ENCODE results near the gene SPECC1L.

SPECC1L gene

GRCh38 chr22:24414523-24414922, 143.9 kb downstream of the SPECC1L start:
- no peak for DNase-seq (ENCODE audit: low spot score)

GRCh38 chr22:24414984-24415945, 144.6 kb downstream of the SPECC1L start:
- DNase-seq (ENCODE audit: low spot score): no peak

- DNase-seq (ENCODE audit: low spot score): no peak
These were observed 145.5 kb downstream of the SPECC1L start for GRCh38 chr22:24416095-24416494.

- DNase-seq (ENCODE audit: low spot score): no peak
These were observed 146.0 kb downstream of the SPECC1L start for GRCh38 chr22:24416611-24417010.

GRCh38 chr22:24417200-24417599, 146.6 kb downstream of the SPECC1L start:
- no peak for DNase-seq (ENCODE audit: low spot score)

GRCh38 chr22:24417901-24418641, 147.4 kb downstream of the SPECC1L start:
- DNase-seq (ENCODE audit: low spot score): no peak

- no peak for DNase-seq (ENCODE audit: low spot score)
These were observed 148.3 kb downstream of the SPECC1L start for GRCh38 chr22:24418786-24419474.

GRCh38 chr22:24419475-24419850, 148.8 kb downstream of the SPECC1L start:
- no peak for DNase-seq (ENCODE audit: low spot score)

- no peak for DNase-seq (ENCODE audit: low spot score)
These were observed 149.7 kb downstream of the SPECC1L start for GRCh38 chr22:24420072-24420976.

GRCh38 chr22:24420977-24421343, 150.3 kb downstream of the SPECC1L start:
- no peak for DNase-seq (ENCODE audit: low spot score)

GRCh38 chr22:24421428-24421931, 150.8 kb downstream of the SPECC1L start:
- DNase-seq (ENCODE audit: low spot score): peak; percentile 61

- DNase-seq (ENCODE audit: low spot score): no peak
These were observed 151.6 kb downstream of the SPECC1L start for GRCh38 chr22:24422102-24422665.

GRCh38 chr22:24423519-24424000, 152.9 kb downstream of the SPECC1L start:
- no peak for DNase-seq (ENCODE audit: low spot score)

GRCh38 chr22:24424001-24424900, 153.6 kb downstream of the SPECC1L start:
- DNase-seq (ENCODE audit: low spot score): no peak

- no peak for DNase-seq (ENCODE audit: low spot score)
These were observed 154.5 kb downstream of the SPECC1L start for GRCh38 chr22:24424901-24425775.

GRCh38 chr22:24426436-24426835, 155.8 kb downstream of the SPECC1L start:
- no peak for DNase-seq (ENCODE audit: low spot score)

- DNase-seq (ENCODE audit: low spot score): no peak
These were observed 156.3 kb downstream of the SPECC1L start for GRCh38 chr22:24426851-24427499.
